ENCODE data around the gene SLC39A9. TPM values are rescaled to one million over a fixed set of nuclear protein-coding genes. Genes with fewer than 3 reads are reported as not detected.
A peak's percentile ranks its signal among the peaks of the same experiment; 100 is the strongest.

Gene SLC39A9
- total RNA-seq, 1 experiment from 2014 or later = 39.8 TPM

- no peak overlapping the region for H2BK20ac ChIP-seq (ENCODE audit: low read depth, low read length, poor library complexity, severe bottlenecking)
- H3K9ac ChIP-seq (ENCODE audit: extremely low read depth, insufficient read length, low read length) = no peak overlapping the region
- H2BK5ac ChIP-seq (ENCODE audit: insufficient read length, low read length) = no peak overlapping the region
- H3K27me3 ChIP-seq (ENCODE audit: insufficient read depth, low read length) = no peaks in the 10 kb centered on the region
- no peak overlapping the region for H3K4ac ChIP-seq (ENCODE audit: low read depth, low read length)
- no peak for DNase-seq
- TF ChIP-seq CTCF (conservative IDR thresholded peaks at IDR 0.05) = peak; percentile 82
- H2BK120ac ChIP-seq (ENCODE audit: low read depth, low read length, poor library complexity, severe bottlenecking) = no peak overlapping the region
- no peak overlapping the region for H3K4me3 Mint-ChIP-seq
- no peaks in the 10 kb centered on the region for H4K20me1 ChIP-seq (ENCODE audit: control insufficient read depth, insufficient read depth, insufficient read length)
- H3T11ph ChIP-seq (ENCODE audit: low read length) = no peak overlapping the region
- H3K4me1 ChIP-seq (ENCODE audit: insufficient read depth, low read length) = no peaks in the 10 kb centered on the region
- no peak overlapping the region for H3K56ac ChIP-seq (ENCODE audit: insufficient read length, low read depth, low read length)
- no peak overlapping the region for H2AFZ ChIP-seq (ENCODE audit: low read length)
- H3K23me2 ChIP-seq (ENCODE audit: insufficient read length, low read depth, low read length, poor library complexity, severe bottlenecking) = no peaks in the 10 kb centered on the region
- H2BK12ac ChIP-seq (ENCODE audit: insufficient read length, low read depth, low read length) = no peak overlapping the region
- H3K9me3 Mint-ChIP-seq = no peaks in the 10 kb centered on the region
- H3K14ac ChIP-seq (ENCODE audit: insufficient read depth, low read length) = no peak overlapping the region
- H3K27me3 Mint-ChIP-seq (ENCODE audit: low read depth) = no peaks in the 10 kb centered on the region
- no peak overlapping the region for H3K23ac ChIP-seq (ENCODE audit: insufficient read length, low read depth, low read length)
- no peak overlapping the region for H2AK5ac ChIP-seq (ENCODE audit: insufficient read length, low read length)
- no peaks in the 10 kb centered on the region for H3K9me3 ChIP-seq (ENCODE audit: control insufficient read depth, low read depth, low read length)
- H3K79me1 ChIP-seq (ENCODE audit: insufficient read depth, low read depth, low read length, poor library complexity, severe bottlenecking) = no peaks in the 10 kb centered on the region
- H3K36me3 Mint-ChIP-seq (ENCODE audit: insufficient read depth in 1 of 3, low read depth in 3 of 3) = peaks cover 6 to 20% (median 13%) of the 10 kb centered on the region in 3 experiments; a peak in 6 of 7 replicates
- H4K91ac ChIP-seq (ENCODE audit: insufficient read length, low read depth, low read length) = no peak overlapping the region
- H3K79me2 ChIP-seq (ENCODE audit: insufficient read depth, low read length) = no peaks in the 10 kb centered on the region
- H4K5ac ChIP-seq (ENCODE audit: insufficient read length, low read depth, low read length) = no peak overlapping the region
- no CpG with 5 or more reads among the region's 4 CpGs for WGBS (ENCODE audit: extremely low coverage, insufficient read length, low lambda C conversion rate)
- H3K4me2 ChIP-seq (ENCODE audit: insufficient read depth, insufficient read length, low read length) = no peak overlapping the region
- H3K4me1 Mint-ChIP-seq = no peaks in the 10 kb centered on the region
- no peak overlapping the region for H2BK15ac ChIP-seq (ENCODE audit: low read depth, low read length)
- H3K18ac ChIP-seq (ENCODE audit: insufficient read length, low read depth, low read length) = no peak overlapping the region
- no peak overlapping the region for H3K27ac Mint-ChIP-seq
- no peak overlapping the region for H3K27ac ChIP-seq (ENCODE audit: insufficient read length, low read depth, low read length)
- no peak overlapping the region for H4K8ac ChIP-seq (replicated peaks; ENCODE audit: insufficient read length, low read depth, low read length)
These were observed 61.7 kb downstream of the SLC39A9 start for GRCh38 chr14:69460093-69460701.
